ENCODE data around the gene RPE. TPM values are rescaled to one million over a fixed set of nuclear protein-coding genes. Genes with fewer than 3 reads are reported as not detected.

Gene RPE
- total RNA-seq, 1 experiment from 2014 or later, result 67.6 TPM

DNA sequence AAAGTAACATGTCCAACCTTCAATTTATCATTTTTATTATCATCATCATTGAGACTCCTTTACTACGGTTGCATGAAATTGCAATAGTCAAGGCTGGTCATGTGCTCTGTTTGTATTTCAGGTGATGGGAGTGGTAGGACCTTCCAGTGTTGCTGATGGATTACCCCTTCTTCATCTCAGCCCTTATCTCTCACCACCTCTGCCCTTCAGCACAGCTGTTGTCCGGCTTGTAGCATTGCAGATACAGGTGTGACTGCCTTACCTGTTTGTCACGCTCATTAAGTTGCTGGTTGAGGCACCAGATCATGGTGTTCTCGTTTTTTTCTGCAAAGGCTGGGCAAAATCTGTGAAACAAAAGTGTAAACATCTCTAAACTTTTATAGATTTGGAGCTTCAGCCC is 31.7 kb upstream of the RPE start:
- intact Hi-C loops (cut with micrococcal nuclease), result no loop called here
- RAD21 ChIA-PET (ENCODE audit: low non-redundant PET in 1 of 2, low total read pairs in 2 of 2, uncharacterized antibody in 2 of 2, unreplicated experiment in 2 of 2), result interaction anchor here in 1 of 2 experiments (0.7 kb wide), 1 partner anchor 545 kb away, joined by 3 read pairs; no protein-coding TSS in a partner anchor
- Histone ChIP-seq H3K4me2 (ENCODE audit: low read length) (no peak overlapping the region), H3K79me2 (ENCODE audit: insufficient read depth, low read length) (no peaks in the 10 kb centered on the region), H3K4me3 (replicated peaks in 1 of 2; ENCODE audit: low read depth in 1 of 2, low read length in 2 of 2) (no peak overlapping the region), H2AFZ (ENCODE audit: low read depth, low read length, poor library complexity, severe bottlenecking) (no peak overlapping the region), H3K4me1 (ENCODE audit: control insufficient read depth in 1 of 2, insufficient read depth in 2 of 2, low read length in 2 of 2) (no peaks in the 10 kb centered on the region), H3K27me3 (ENCODE audit: insufficient read depth, low read length) (no peaks in the 10 kb centered on the region), H3K9ac (ENCODE audit: low read length) (no peak overlapping the region), H3K36me3 (ENCODE audit: control insufficient read depth in 1 of 2, insufficient read depth in 2 of 2, low read length in 2 of 2) (no peaks in the 10 kb centered on the region), H3K9me2 (ENCODE audit: insufficient read depth) (no peaks in the 10 kb centered on the region), H4K20me1 (ENCODE audit: insufficient read depth) (no peaks in the 10 kb centered on the region), H3K9me3 (ENCODE audit: control insufficient read depth in 1 of 2, insufficient read depth in 1 of 2, low read depth in 1 of 2, low read length in 2 of 2) (no peaks in the 10 kb centered on the region), H3K27ac (ENCODE audit: low read depth, low read length) (no peak overlapping the region)
- BruUV-seq (replicated peaks), result no TSS peak
- CTCF ChIA-PET, result interaction anchor here (2.7 kb wide), 1 partner anchor 10 kb away, joined by 9 read pairs; no protein-coding TSS in a partner anchor
- no peak for TF ChIP-seq ELF1 (IDR thresholded peaks at IDR 0.05; ENCODE audit: borderline replicate concordance, low read depth)
- POLR2A ChIA-PET, result no interaction called here
- ATAC-seq (no peak), DNase-seq (ENCODE audit: low read depth, low spot score) (no peak)

DNA sequence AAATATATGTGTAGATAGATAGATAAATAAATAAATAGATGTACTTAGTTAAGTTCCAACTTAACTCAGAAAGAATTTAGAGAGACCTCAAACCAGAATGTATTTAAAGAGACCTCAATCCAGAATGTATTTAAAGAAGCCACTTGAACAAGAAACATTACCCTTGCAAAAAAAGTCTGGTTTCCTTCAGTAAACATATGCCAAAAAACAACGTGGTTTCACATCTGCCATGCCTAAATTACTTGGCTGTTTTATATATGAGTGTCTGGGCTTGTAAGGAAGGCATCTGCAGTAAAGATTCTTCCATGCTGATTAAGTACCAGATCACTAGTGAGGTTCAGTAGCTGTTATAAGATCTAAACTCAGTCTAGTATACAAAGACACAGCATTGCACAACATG is 29.1 kb upstream of the RPE start:
- RAD21 ChIA-PET (ENCODE audit: low non-redundant PET in 1 of 2, low total read pairs in 2 of 2, uncharacterized antibody in 2 of 2, unreplicated experiment in 2 of 2), result no interaction called here
- no peak overlapping the region for H3K4me3 ChIP-seq (replicated peaks in 1 of 2; ENCODE audit: low read depth in 1 of 2, low read length in 2 of 2)

More for the DNA sequence above, 29.1 kb upstream of the RPE start:
- Histone ChIP-seq H3K27ac (ENCODE audit: low read depth, low read length) (no peak overlapping the region), H3K9ac (ENCODE audit: low read length) (no peak overlapping the region), H3K9me3 (ENCODE audit: control insufficient read depth in 1 of 2, insufficient read depth in 1 of 2, low read depth in 1 of 2, low read length in 2 of 2) (no peaks in the 10 kb centered on the region), H3K9me2 (ENCODE audit: insufficient read depth) (no peaks in the 10 kb centered on the region), H2AFZ (ENCODE audit: low read depth, low read length, poor library complexity, severe bottlenecking) (no peak overlapping the region), H3K4me2 (ENCODE audit: low read length) (no peak overlapping the region), H3K36me3 (ENCODE audit: control insufficient read depth in 1 of 2, insufficient read depth in 2 of 2, low read length in 2 of 2) (no peaks in the 10 kb centered on the region), H3K4me1 (ENCODE audit: control insufficient read depth in 1 of 2, insufficient read depth in 2 of 2, low read length in 2 of 2) (no peaks in the 10 kb centered on the region), H3K27me3 (ENCODE audit: insufficient read depth, low read length) (no peaks in the 10 kb centered on the region), H4K20me1 (ENCODE audit: insufficient read depth) (no peaks in the 10 kb centered on the region), H3K79me2 (ENCODE audit: insufficient read depth, low read length) (no peaks in the 10 kb centered on the region)
- ChIA-PET CTCF (no interaction called here), POLR2A (no interaction called here)
- intact Hi-C loops (cut with micrococcal nuclease), result no loop called here
- no peak for ATAC-seq
- TF ChIP-seq ZFX (IDR thresholded peaks at IDR 0.05) (no peak), SRF (IDR thresholded peaks at IDR 0.05; ENCODE audit: low read depth) (no peak), ZNF274 (IDR thresholded peaks at IDR 0.05; ENCODE audit: low read depth, low read length) (no peak), SIN3A (IDR thresholded peaks at IDR 0.05; ENCODE audit: low read depth) (no peak), EZH2phosphoT487 (IDR thresholded peaks at IDR 0.05; ENCODE audit: borderline replicate concordance) (no peak)
- TF ChIP-seq, protein P1, sequence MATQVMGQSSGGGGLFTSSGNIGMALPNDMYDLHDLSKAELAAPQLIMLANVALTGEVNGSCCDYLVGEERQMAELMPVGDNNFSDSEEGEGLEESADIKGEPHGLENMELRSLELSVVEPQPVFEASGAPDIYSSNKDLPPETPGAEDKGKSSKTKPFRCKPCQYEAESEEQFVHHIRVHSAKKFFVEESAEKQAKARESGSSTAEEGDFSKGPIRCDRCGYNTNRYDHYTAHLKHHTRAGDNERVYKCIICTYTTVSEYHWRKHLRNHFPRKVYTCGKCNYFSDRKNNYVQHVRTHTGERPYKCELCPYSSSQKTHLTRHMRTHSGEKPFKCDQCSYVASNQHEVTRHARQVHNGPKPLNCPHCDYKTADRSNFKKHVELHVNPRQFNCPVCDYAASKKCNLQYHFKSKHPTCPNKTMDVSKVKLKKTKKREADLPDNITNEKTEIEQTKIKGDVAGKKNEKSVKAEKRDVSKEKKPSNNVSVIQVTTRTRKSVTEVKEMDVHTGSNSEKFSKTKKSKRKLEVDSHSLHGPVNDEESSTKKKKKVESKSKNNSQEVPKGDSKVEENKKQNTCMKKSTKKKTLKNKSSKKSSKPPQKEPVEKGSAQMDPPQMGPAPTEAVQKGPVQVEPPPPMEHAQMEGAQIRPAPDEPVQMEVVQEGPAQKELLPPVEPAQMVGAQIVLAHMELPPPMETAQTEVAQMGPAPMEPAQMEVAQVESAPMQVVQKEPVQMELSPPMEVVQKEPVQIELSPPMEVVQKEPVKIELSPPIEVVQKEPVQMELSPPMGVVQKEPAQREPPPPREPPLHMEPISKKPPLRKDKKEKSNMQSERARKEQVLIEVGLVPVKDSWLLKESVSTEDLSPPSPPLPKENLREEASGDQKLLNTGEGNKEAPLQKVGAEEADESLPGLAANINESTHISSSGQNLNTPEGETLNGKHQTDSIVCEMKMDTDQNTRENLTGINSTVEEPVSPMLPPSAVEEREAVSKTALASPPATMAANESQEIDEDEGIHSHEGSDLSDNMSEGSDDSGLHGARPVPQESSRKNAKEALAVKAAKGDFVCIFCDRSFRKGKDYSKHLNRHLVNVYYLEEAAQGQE (IDR thresholded peaks at IDR 0.05; ENCODE audit: low read depth), result no peak
- BruUV-seq (replicated peaks), result no TSS peak
- DNase-seq (ENCODE audit: low read depth, low spot score), result no peak

Data from HCT116 (cell line).